Esophagus muscularis mucosa (tissue), 4 donors: ENCODE measurements around the gene DAD1. TPM values are rescaled to one million over a fixed set of nuclear protein-coding genes. Genes with fewer than 3 reads are reported as not detected.
"Not testable (repeated sequence)": the region's sequence is repeated elsewhere in the genome, so short reads cannot be mapped to it uniquely, and the experiment has no call there.

Source experiments
- DNase-seq: peaks from one replicate; pipeline ENCODE4 v3.0.0-alpha.2; 2017; ENCODE audit errors: extremely low spot score
- H3K27ac ChIP-seq, 4 donors: fragments of 200-600 bp; sonication (generic); replicated peaks in 1 of 4; 1 replicate in 3 of 4; 2 replicates in 1 of 4; pipeline ENCODE4 v1.5.1; 2016 to 2019; ENCODE audit warnings: mild to moderate bottlenecking in 1 of 4
- H3K27me3 ChIP-seq, 4 donors: fragments of 200-600 bp; sonication (generic); one replicate each; pipeline versions ENCODE4 v1.5.1 to v1.6.0; 2016 to 2019
- H3K36me3 ChIP-seq, 4 donors: fragments of 200-600 bp; sonication (generic); one replicate each; pipeline ENCODE4 v1.5.1; 2016 to 2019
- H3K4me1 ChIP-seq, 4 donors: fragments of 200-600 bp; sonication (generic); one replicate each; pipeline ENCODE4 v1.5.1; 2016 to 2019
- H3K4me3 ChIP-seq, 4 donors: fragments of 200-600 bp; sonication (generic); 1 replicate in 2 of 4; 2 replicates in 2 of 4; pipeline ENCODE4 v1.5.1; 2016 to 2019; ENCODE audit warnings: mild to moderate bottlenecking in 4 of 4, moderate library complexity in 1 of 4
- H3K9me3 ChIP-seq, 4 donors: fragments of 200-600 bp; sonication (generic); 1 replicate in 3 of 4; 2 replicates in 1 of 4; pipeline ENCODE4 v1.5.1; 2016 to 2019
- EP300 ChIP-seq: sonication (generic); formaldehyde crosslinking; IDR thresholded peaks from one replicate; pipeline ENCODE4 v1.6.1; 2017; ENCODE audit warnings: antibody characterized with exemption
- POLR2A ChIP-seq: fragments of 450-650 bp; IDR thresholded peaks from one replicate; pipeline ENCODE4 v1.6.1; 2017; ENCODE audit warnings: antibody characterized with exemption, moderate library complexity, mild to moderate bottlenecking, low read depth
- POLR2AphosphoS5 ChIP-seq, 2 donors: sonication (generic); formaldehyde crosslinking; IDR thresholded peaks; one replicate each; pipeline ENCODE4 v1.6.1; 2017; ENCODE audit warnings: antibody characterized with exemption in 2 of 2
- WGBS: methylation state at CpG from one replicate; pipeline ENCODE4 v1.1.5; 2018; 5-methylcytosine and 5-hydroxymethylcytosine counted together
- intact Hi-C: fragments of 100-400 bp; cut with DNase I; formaldehyde crosslinking; loops from one replicate; pipeline ENCODE4 v1.15.1; 2023
- total RNA-seq, 4 donors: library from RNA; depleted of rRNA; stranded (reverse); fragments of >200 nt; gene quantifications; one replicate each; pipeline versions ENCODE4 v1.1.0 to v1.2.1, GENCODE V29; 2016
- TF ChIP-seq, protein P1 (sequence below), 3 experiments: fragments of 200-600 bp in 2 of 3; fragments of 450-650 bp in 1 of 3; sonication (generic) in 2 of 3; IDR thresholded peaks; one replicate each; pipeline ENCODE4 v1.5.1; 2017 to 2019; ENCODE audit warnings: antibody characterized with exemption in 3 of 3, mild to moderate bottlenecking in 2 of 3, moderate library complexity in 1 of 3

DAD1 gene
- total RNA-seq, 4 donors from 2014 or later: 118 to 154 (median 131) TPM

GRCh38 chr14:22544881-22545420, 44.1 kb downstream of the DAD1 start:
- no peak overlapping the region for H3K4me3 ChIP-seq
- H3K9me3 ChIP-seq: no peaks in the 10 kb centered on the region
- WGBS: 80% methylated on average over 8 of the region's 8 CpGs
- H3K27me3 ChIP-seq: no peaks in the 10 kb centered on the region
- intact Hi-C loops: no loop called here
- DNase-seq: no peak
- H3K4me1 ChIP-seq: peaks cover 12 to 21% (median 17%) of the 10 kb centered on the region in 4 donors
- H3K27ac ChIP-seq: no peak overlapping the region
- no peaks in the 10 kb centered on the region for H3K36me3 ChIP-seq
- TF ChIP-seq POLR2AphosphoS5 (IDR thresholded peaks at IDR 0.05) (no peak), EP300 (no peak), POLR2A (no peak)
- TF ChIP-seq, protein P1, sequence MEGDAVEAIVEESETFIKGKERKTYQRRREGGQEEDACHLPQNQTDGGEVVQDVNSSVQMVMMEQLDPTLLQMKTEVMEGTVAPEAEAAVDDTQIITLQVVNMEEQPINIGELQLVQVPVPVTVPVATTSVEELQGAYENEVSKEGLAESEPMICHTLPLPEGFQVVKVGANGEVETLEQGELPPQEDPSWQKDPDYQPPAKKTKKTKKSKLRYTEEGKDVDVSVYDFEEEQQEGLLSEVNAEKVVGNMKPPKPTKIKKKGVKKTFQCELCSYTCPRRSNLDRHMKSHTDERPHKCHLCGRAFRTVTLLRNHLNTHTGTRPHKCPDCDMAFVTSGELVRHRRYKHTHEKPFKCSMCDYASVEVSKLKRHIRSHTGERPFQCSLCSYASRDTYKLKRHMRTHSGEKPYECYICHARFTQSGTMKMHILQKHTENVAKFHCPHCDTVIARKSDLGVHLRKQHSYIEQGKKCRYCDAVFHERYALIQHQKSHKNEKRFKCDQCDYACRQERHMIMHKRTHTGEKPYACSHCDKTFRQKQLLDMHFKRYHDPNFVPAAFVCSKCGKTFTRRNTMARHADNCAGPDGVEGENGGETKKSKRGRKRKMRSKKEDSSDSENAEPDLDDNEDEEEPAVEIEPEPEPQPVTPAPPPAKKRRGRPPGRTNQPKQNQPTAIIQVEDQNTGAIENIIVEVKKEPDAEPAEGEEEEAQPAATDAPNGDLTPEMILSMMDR (IDR thresholded peaks at IDR 0.05): no peak

- Histone ChIP-seq H3K9me3 (no peaks in the 10 kb centered on the region), H3K4me1 (peaks cover 12 to 19% (median 15%) of the 10 kb centered on the region in 4 donors), H3K27me3 (no peaks in the 10 kb centered on the region), H3K4me3 (no peak overlapping the region), H3K27ac (no peak overlapping the region), H3K36me3 (no peaks in the 10 kb centered on the region)
- intact Hi-C loops: no loop called here
- WGBS: 82% methylated on average over 2 of the region's 2 CpGs
- DNase-seq: no peak
- TF ChIP-seq POLR2A (no peak), POLR2AphosphoS5 (IDR thresholded peaks at IDR 0.05) (no peak), EP300 (no peak)
- TF ChIP-seq, protein P1 (IDR thresholded peaks at IDR 0.05): no peak
These were observed 44.6 kb downstream of the DAD1 start for GRCh38 chr14:22544406-22544805.

- intact Hi-C loops, H3K9me3 ChIP-seq, H3K27me3 ChIP-seq, H3K36me3 ChIP-seq, DNase-seq, H3K4me3 ChIP-seq, H3K27ac ChIP-seq: not testable (repeated sequence)
- 97% methylated on average over 13 of the region's 13 CpGs for WGBS
- peaks cover 12 to 20% (median 15%) of the 10 kb centered on the region in 4 donors for H3K4me1 ChIP-seq
These were observed 45.3 kb downstream of the DAD1 start for GRCh38 chr14:22543570-22544357.

- no peak for TF ChIP-seq POLR2A
- no peak for TF ChIP-seq POLR2AphosphoS5 (IDR thresholded peaks at IDR 0.05)
- no peak for TF ChIP-seq EP300
- TF ChIP-seq, protein P1 (IDR thresholded peaks at IDR 0.05): no peak
- Histone ChIP-seq H3K27ac (no peak overlapping the region), H3K27me3 (no peaks in the 10 kb centered on the region), H3K36me3 (no peaks in the 10 kb centered on the region), H3K4me1 (peaks cover 16 to 25% (median 21%) of the 10 kb centered on the region in 4 donors), H3K9me3 (no peaks in the 10 kb centered on the region), H3K4me3 (no peak overlapping the region)
- 86% methylated on average over 2 of the region's 2 CpGs for WGBS
- intact Hi-C loops: no loop called here
- DNase-seq: no peak
These were observed 46.7 kb downstream of the DAD1 start for GRCh38 chr14:22542360-22542759.

GRCh38 chr14:22541721-22542120, 47.3 kb downstream of the DAD1 start:
- WGBS: 98% methylated on average over 5 of the region's 5 CpGs

More at GRCh38 chr14:22541721-22542120, 47.3 kb downstream of the DAD1 start:
- no peak for DNase-seq
- H3K36me3 ChIP-seq: no peaks in the 10 kb centered on the region
- intact Hi-C loops: no loop called here
- H3K9me3 ChIP-seq: no peaks in the 10 kb centered on the region
- H3K27me3 ChIP-seq: no peaks in the 10 kb centered on the region
- H3K27ac ChIP-seq: no peak overlapping the region
- no peak overlapping the region for H3K4me3 ChIP-seq
- peaks cover 16 to 25% (median 22%) of the 10 kb centered on the region in 4 donors for H3K4me1 ChIP-seq
- TF ChIP-seq POLR2AphosphoS5 (IDR thresholded peaks at IDR 0.05) (no peak), POLR2A (no peak), EP300 (no peak)
- TF ChIP-seq, protein P1 (IDR thresholded peaks at IDR 0.05): no peak
